Suprapubic skin (tissue), 4 donors: ENCODE data around the gene KRTAP10-5.

Experiments used
- CTCF ChIP-seq, 2 donors: fragments of 200-600 bp in 1 of 2; fragments of 450-650 bp in 1 of 2; sonication (generic) in 1 of 2; IDR thresholded peaks; one replicate each; pipeline ENCODE4 v1.5.1; 2016 to 2019; ENCODE audit warnings: antibody characterized with exemption in 2 of 2, mild to moderate bottlenecking in 1 of 2, moderate library complexity in 1 of 2
- EP300 ChIP-seq: sonication (generic); formaldehyde crosslinking; IDR thresholded peaks from one replicate; pipeline ENCODE4 v1.6.1; 2017; ENCODE audit warnings: antibody characterized with exemption
- POLR2A ChIP-seq, 2 donors: fragments of 450-650 bp; IDR thresholded peaks; one replicate each; pipeline ENCODE4 v1.6.1; 2017; ENCODE audit warnings: antibody characterized with exemption in 2 of 2, mild to moderate bottlenecking in 2 of 2, moderate library complexity in 2 of 2
- POLR2AphosphoS5 ChIP-seq, 3 donors: sonication (generic); formaldehyde crosslinking; IDR thresholded peaks; one replicate each; pipeline ENCODE4 v1.6.1; 2017; ENCODE audit warnings: antibody characterized with exemption in 3 of 3

GRCh38 chr21:44533121-44533890 is 47.1 kb downstream of the KRTAP10-5 start:
- TF ChIP-seq POLR2A (IDR thresholded peaks at IDR 0.05), result no peak
- no peak for TF ChIP-seq CTCF (IDR thresholded peaks at IDR 0.05)
- no peak for TF ChIP-seq POLR2AphosphoS5 (IDR thresholded peaks at IDR 0.05)
- TF ChIP-seq EP300, result no peak
